ENCODE measurements around the gene ELP4.
"Not testable (repeated sequence)": the region's sequence is repeated elsewhere in the genome, so short reads cannot be mapped to it uniquely, and the experiment has no call there.

Gene ELP4

GRCh38 chr11:31714840-31715239 lies 205.3 kb downstream of the ELP4 start:
- no peak for DNase-seq

- DNase-seq = no peak
These were observed 210.7 kb downstream of the ELP4 start for GRCh38 chr11:31720225-31720624.

GRCh38 chr11:31720671-31721365 lies 211.3 kb downstream of the ELP4 start:
- no peak for DNase-seq

DNA sequence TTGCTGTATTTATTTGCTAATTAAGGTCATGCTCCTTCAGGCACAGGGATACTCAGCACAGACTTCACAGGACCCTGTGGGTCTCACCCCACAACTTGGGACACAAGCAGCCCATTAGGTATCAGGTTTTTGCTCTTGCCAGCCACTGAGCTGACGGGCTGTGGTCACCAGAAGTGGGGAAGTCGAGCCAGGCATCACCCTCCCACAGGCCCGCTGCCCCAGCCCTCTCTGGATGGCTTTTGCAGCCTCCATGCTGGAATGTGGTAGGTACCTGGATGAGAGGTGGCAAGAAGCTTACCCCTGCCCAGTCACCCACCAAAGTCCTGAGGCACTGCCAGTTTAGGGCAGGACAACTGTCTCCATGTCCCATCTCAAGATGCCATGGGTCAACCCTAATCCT lies 213.2 kb downstream of the ELP4 start:
- DNase-seq = no peak

GRCh38 chr11:31725176-31725575 lies 215.6 kb downstream of the ELP4 start:
- no peak for DNase-seq

DNA sequence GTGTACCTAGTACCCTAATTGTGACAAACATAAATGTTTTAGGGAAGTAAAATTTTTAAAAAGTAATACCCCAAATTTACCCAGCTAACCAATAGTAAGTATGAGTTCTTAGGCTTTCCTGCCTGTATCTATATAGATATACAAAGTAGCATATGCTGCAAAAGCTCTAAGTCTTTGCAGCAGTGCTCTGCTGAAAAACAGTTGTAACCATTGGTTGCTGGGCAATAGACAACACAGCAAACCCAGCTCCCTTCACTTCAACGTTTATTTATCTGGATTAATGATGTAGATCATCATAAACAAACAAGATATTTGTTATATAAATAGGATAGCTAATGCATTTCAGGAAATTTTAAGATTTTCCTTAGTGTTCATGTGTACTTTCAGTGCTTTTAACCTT lies 218.9 kb downstream of the ELP4 start:
- no peak for DNase-seq

- no peak for DNase-seq
These were observed 230.6 kb downstream of the ELP4 start for GRCh38 chr11:31740131-31740530.

GRCh38 chr11:31740731-31741368 lies 231.3 kb downstream of the ELP4 start:
- not testable (repeated sequence) for DNase-seq

DNA sequence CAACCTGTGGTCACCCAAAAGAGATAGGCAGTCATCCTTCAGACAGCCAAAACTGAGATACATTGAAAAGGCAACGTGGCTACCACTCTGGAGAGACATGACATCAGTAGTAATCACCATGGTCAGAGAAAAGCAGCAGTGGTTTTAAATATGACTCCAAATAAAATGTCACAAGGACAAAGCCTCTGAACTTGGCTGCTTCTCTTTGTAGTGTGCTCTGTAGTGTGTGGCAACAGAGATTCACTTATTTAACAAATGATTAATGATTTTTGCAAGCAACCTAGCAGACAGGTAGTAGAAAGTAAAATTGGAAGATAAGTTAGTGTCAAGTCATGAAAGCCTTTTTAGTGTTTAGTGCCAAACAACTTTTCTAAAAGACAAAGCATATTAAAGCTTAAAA lies 238.0 kb downstream of the ELP4 start:
- DNase-seq = no peak

DNA sequence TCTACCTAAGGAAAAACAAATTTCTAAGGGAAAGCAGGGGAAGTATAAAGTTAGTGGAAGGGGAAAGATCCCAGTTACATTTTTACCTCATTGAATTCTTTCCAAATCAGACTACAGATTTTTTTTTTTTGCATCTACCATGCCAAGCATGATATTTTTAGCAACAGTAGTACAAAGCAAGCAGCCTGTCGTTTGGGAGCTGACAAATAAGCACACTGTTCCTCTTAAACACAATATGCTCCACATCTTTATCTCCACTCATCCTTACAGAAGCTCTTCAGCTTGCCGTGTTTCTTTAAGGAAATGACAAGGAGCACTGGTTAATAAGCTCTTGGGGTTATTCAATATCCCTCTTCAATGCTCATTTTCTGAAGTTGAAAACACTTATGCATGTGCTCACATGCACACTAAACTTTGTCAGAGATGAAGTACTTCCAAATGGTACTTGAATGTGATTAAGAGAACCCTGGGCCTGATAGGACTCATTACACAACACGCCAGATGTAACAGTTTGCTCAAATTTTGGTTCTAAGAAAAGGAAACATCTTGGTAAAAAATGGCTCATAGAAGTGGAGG lies 247.8 kb downstream of the ELP4 start:
- no peak for DNase-seq

DNA sequence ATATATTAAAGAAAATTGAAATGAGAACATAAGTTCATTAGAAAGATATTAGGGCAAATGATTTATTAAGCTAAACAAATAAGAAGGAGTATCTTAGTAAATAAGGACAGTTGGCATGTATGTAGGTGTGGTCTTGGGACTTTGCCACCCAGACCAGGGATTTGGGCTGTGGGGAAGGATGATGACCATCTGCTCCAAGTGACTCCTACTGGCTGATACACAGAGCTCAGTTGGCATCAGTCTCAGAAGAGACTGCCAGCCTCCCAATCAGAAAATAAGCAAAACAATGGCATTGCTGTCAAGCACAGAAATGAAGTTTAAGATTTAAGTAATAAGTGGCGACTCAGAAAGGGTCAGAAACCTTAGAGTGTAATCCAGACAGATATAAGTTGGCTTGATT lies 252.1 kb downstream of the ELP4 start:
- no peak for DNase-seq

DNA sequence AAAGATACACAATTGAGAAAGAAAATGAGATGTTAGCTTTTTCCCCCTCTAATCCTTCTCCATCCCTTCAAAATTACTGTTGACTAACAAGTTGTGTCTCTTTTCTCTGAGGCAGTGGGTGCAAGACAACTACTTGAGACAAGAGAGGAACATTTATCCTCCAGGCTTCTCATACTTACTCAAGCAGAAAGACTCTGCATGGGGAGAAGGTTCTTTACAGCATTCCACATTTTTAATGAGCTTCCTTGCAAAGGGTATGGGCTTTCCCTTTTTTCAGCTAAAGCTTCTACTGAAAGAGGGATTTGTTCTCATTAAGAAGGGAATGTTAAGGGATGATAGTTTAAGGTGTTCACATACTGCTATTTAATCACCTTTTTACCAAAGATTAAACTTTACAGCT lies 253.7 kb downstream of the ELP4 start:
- no peak for DNase-seq

- no peak for DNase-seq
These were observed 254.7 kb downstream of the ELP4 start for GRCh38 chr11:31764261-31764660.

- DNase-seq = no peak
These were observed 255.2 kb downstream of the ELP4 start for GRCh38 chr11:31764766-31765165.

DNA sequence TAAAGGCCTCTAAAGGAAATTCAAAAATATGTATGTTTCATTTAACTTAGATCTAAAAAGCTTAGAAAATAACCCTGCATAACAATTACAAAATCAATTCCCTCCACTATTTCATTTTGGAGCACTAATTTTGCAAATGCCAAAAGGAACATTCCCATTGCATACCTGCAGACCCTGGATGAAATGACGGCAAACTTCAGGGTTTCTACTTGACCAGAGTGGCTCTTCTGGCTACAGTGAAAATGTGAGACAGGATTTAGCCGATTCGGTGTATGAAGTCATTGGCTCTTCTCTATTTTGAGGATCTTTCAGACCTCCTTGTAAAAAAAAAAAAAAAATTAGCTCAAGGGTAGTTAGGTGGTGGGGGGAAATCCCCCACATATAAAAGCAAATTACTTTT lies 257.5 kb downstream of the ELP4 start:
- no peak for DNase-seq

- DNase-seq = no peak
These were observed 258.1 kb downstream of the ELP4 start for GRCh38 chr11:31767685-31768084.

- no peak for DNase-seq
These were observed 259.4 kb downstream of the ELP4 start for GRCh38 chr11:31768749-31769640.

- no peak for DNase-seq
These were observed 260.6 kb downstream of the ELP4 start for GRCh38 chr11:31770011-31770700.

DNA sequence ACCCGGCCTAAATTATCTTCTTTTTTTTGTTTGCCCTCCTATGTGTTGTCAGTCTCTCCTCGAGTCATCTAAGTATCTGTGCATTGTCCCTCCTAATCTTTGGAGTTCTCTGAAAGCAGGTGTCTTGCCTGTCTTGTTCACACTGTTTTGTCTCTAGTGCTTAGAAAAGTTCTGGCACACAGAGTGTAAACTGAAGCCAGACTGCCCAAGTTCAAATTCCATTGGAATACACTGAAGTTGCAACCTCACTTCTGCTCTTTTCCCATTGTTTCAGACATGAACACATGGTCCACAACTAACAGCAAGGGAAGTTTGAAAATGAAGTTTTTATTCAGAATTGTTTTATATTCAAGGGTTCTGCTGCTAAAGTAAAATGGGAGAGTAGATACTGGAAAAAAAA lies 262.8 kb downstream of the ELP4 start:
- DNase-seq = no peak

DNA sequence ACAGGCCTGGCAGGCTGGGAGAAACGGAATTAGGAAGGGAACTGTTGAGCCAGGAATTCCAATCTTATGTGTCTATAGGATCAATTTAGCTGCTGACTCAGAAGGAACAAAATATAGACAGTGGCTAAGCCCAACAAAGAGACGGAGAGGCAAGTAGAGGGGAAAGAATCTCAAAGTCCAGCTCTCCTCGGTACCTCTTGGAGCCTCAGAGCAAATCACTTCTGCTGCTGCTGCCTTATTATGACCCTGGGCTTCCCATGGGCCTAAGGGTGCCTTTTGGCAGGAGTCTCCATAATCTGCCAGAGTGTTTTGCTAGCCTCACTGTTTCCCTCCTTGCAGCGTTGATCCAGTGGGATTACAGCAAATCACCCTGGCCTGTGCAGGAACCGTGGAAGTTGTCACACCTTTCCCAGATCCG lies 269.8 kb downstream of the ELP4 start:
- DNase-seq = no peak

DNA sequence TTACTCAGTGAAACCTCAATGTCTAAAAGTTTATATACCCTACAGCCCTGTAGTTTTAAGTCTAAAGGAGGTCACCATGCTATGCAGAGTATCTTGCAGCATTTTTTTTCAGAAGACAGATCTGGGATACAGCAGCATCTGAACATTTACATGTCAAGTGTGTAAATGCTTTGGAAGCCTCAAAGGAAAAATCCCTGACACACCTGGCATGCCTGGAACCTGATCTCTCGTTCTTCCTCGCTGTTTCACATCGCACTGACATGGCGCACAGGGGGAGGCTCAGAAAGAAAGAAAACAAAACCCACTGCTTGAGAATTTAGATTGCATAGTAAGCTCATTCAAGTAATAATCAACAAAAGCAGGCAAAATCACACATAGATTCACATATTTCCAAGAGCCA lies 270.5 kb downstream of the ELP4 start:
- no peak for DNase-seq

- no peak for DNase-seq
These were observed 271.0 kb downstream of the ELP4 start for GRCh38 chr11:31780480-31780971.

GRCh38 chr11:31782257-31782656 lies 272.7 kb downstream of the ELP4 start:
- DNase-seq = no peak
